HG03439 (cell line): ENCODE data around the gene ABCA3.
"Not testable (repeated sequence)": the region's sequence is repeated elsewhere in the genome, so short reads cannot be mapped to it uniquely, and the experiment has no call there.

ENCODE experiments used
- ATAC-seq: cut with Tn5 transposase; IDR thresholded peaks from one replicate; pipeline ENCODE4 v1.9.1; 2021; ENCODE audit warnings: mild to moderate bottlenecking, moderate library complexity; ENCODE audit not compliant: unreplicated experiment

The ABCA3 gene

GRCh38 chr16:2340564-2341455 lies at the start of gene ABCA3:
ABCA3 (minus strand) TSS chr16:2340728; CDS start chr16:2326466, 14,262 bp downstream.
- peak; percentile 90 for ATAC-seq

- no peak for ATAC-seq
Measured at GRCh38 chr16:2388875-2389433, 48.4 kb upstream of the ABCA3 start.

- ATAC-seq: no peak
Measured at GRCh38 chr16:2388139-2388874, 47.8 kb upstream of the ABCA3 start.

GRCh38 chr16:2386990-2387389 lies 46.5 kb upstream of the ABCA3 start:
- no peak for ATAC-seq

GRCh38 chr16:2385982-2386381 lies 45.5 kb upstream of the ABCA3 start:
- ATAC-seq: not testable (repeated sequence)

- no peak for ATAC-seq
Measured at GRCh38 chr16:2385190-2385836, 44.8 kb upstream of the ABCA3 start.

- ATAC-seq: no peak
Measured at GRCh38 chr16:2384426-2384825, 43.9 kb upstream of the ABCA3 start.

- no peak for ATAC-seq
Measured at GRCh38 chr16:2383501-2383900, 43.0 kb upstream of the ABCA3 start.

- no peak for ATAC-seq
Measured at GRCh38 chr16:2374644-2375043, 34.1 kb upstream of the ABCA3 start.

GRCh38 chr16:2373176-2373575 lies 32.6 kb upstream of the ABCA3 start:
- ATAC-seq: no peak

GRCh38 chr16:2372684-2373083 lies 32.2 kb upstream of the ABCA3 start:
- no peak for ATAC-seq

- ATAC-seq: no peak
Measured at GRCh38 chr16:2371421-2371820, 30.9 kb upstream of the ABCA3 start.

GRCh38 chr16:2370721-2371120 lies 30.2 kb upstream of the ABCA3 start:
- ATAC-seq: no peak

GRCh38 chr16:2366660-2367309 lies 26.3 kb upstream of the ABCA3 start:
- ATAC-seq: no peak

GRCh38 chr16:2365397-2366294 lies 25.1 kb upstream of the ABCA3 start:
- no peak for ATAC-seq

GRCh38 chr16:2364638-2365210 lies 24.2 kb upstream of the ABCA3 start:
- ATAC-seq: no peak

GRCh38 chr16:2362218-2362617 lies 21.7 kb upstream of the ABCA3 start:
- no peak for ATAC-seq

GRCh38 chr16:2361129-2361528 lies 20.6 kb upstream of the ABCA3 start:
- ATAC-seq: no peak

GRCh38 chr16:2359919-2360318 lies 19.4 kb upstream of the ABCA3 start:
- no peak for ATAC-seq
